T47D (cell line): ENCODE measurements around the gene HPSE2.

Experiments
- DNase-seq, 2 experiments: peaks; one replicate each; pipeline versions ENCODE4 v3.0.0 to v3.0.0-alpha.2; 2011 to 2012; ENCODE audit warnings: low read depth in 1 of 2, low spot score in 1 of 2
- JUND ChIP-seq: IDR thresholded peaks from 2 replicates; pipeline ENCODE4 v1.6.1; 2012; ENCODE audit warnings: low read depth
- in situ Hi-C: cut with HindIII; loops from 2 replicates; pipeline ENCODE4 v1.10.0; 2016; ENCODE audit warnings: low sequenced_read_pairs, low pct_unique_long_range_greater_than_20kb

The HPSE2 gene

GRCh38 chr10:98831391-98831790 lies 404.3 kb downstream of the HPSE2 start:
- in situ Hi-C loops = no loop called here

GRCh38 chr10:98825741-98826140 lies 409.9 kb downstream of the HPSE2 start:
- no peak for DNase-seq
- TF ChIP-seq JUND = no peak
- in situ Hi-C loops = no loop called here

More at GRCh38 chr10:98831391-98831790, 404.3 kb downstream of the HPSE2 start:
- TF ChIP-seq JUND = no peak
- no peak for DNase-seq

GRCh38 chr10:98817396-98817795 lies 418.3 kb downstream of the HPSE2 start:
- no peak for TF ChIP-seq JUND
- in situ Hi-C loops = no loop called here
- DNase-seq = no peak

- no peak for DNase-seq
- no peak for TF ChIP-seq JUND
- in situ Hi-C loops = no loop called here
These were observed 420.4 kb downstream of the HPSE2 start for GRCh38 chr10:98815039-98815885.

- no peak for TF ChIP-seq JUND
- in situ Hi-C loops = no loop called here
- DNase-seq = no peak
These were observed 421.2 kb downstream of the HPSE2 start for GRCh38 chr10:98814470-98814869.

- in situ Hi-C loops = no loop called here
- DNase-seq = no peak
- no peak for TF ChIP-seq JUND
These were observed 427.3 kb downstream of the HPSE2 start for GRCh38 chr10:98808282-98808892.

- in situ Hi-C loops = no loop called here
- TF ChIP-seq JUND = no peak
- no peak for DNase-seq
These were observed 435.4 kb downstream of the HPSE2 start for GRCh38 chr10:98800263-98800662.

GRCh38 chr10:98795467-98795866 lies 440.2 kb downstream of the HPSE2 start:
- TF ChIP-seq JUND = no peak
- no peak for DNase-seq
- in situ Hi-C loops = no loop called here

- in situ Hi-C loops = no loop called here
- peak; percentile 27 to 45 for DNase-seq
These were observed 444.8 kb downstream of the HPSE2 start for GRCh38 chr10:98790817-98791216.

GRCh38 chr10:98778277-98778759 lies 457.3 kb downstream of the HPSE2 start:
- DNase-seq = no peak
- no peak for TF ChIP-seq JUND
- in situ Hi-C loops = no loop called here

More at GRCh38 chr10:98790817-98791216, 444.8 kb downstream of the HPSE2 start:
- TF ChIP-seq JUND = no peak

GRCh38 chr10:98758463-98758862 lies 477.2 kb downstream of the HPSE2 start:
- in situ Hi-C loops = no loop called here
- DNase-seq = no peak
- TF ChIP-seq JUND = no peak

- in situ Hi-C loops = no loop called here
- DNase-seq = peak in 1 of 2 experiments; percentile 74
- TF ChIP-seq JUND = no peak
These were observed 487.4 kb downstream of the HPSE2 start for GRCh38 chr10:98748298-98748697.

- in situ Hi-C loops = no loop called here
- TF ChIP-seq JUND = no peak
- DNase-seq = peak in 1 of 2 experiments; percentile 30
These were observed 490.0 kb downstream of the HPSE2 start for GRCh38 chr10:98745645-98746044.
